Liver (tissue), 3 donors: ENCODE results near the gene LCP2.

Experiments
- CTCF ChIP-seq: fragments of 150-350 bp; IDR thresholded peaks from 2 replicates; pipeline ENCODE4 v1.5.1; 2017; ENCODE audit warnings: improper control_type of control experiment, low read depth, low read length; ENCODE audit not compliant: missing input control
- EGR1 ChIP-seq, 2 donors: IDR thresholded peaks; 2 replicates each; pipeline ENCODE4 v1.6.1; 2016 to 2018; ENCODE audit warnings: antibody characterized with exemption in 2 of 2, low read depth in 2 of 2
- TAF1 ChIP-seq: conservative IDR thresholded peaks from 2 replicates; pipeline ENCODE4 v1.6.1; 2016; ENCODE audit warnings: antibody characterized with exemption, mild to moderate bottlenecking
- YY1 ChIP-seq: IDR thresholded peaks from 2 replicates; pipeline ENCODE4 v1.6.1; 2016; ENCODE audit warnings: antibody characterized with exemption, mild to moderate bottlenecking
- donor health status: healthy.
- donor health status: healthy.

- TF ChIP-seq YY1 (no peak), CTCF (no peak), EGR1 (IDR thresholded peaks at IDR 0.05; ENCODE audit: low read depth in 2 of 2) (no peak), TAF1 (no peak)
Observed at GRCh38 chr5:170286386-170286925, 11.1 kb downstream of the LCP2 start.
